Measurements from ENCODE around the gene WFDC12.

Gene WFDC12

GRCh38 chr20:45094201-45094600, 30.1 kb downstream of the WFDC12 start:
- no peak for TF ChIP-seq CTCF (IDR thresholded peaks at IDR 0.05)

GRCh38 chr20:45092898-45093297, 31.4 kb downstream of the WFDC12 start:
- no peak for TF ChIP-seq CTCF (IDR thresholded peaks at IDR 0.05)

GRCh38 chr20:45091366-45091765, 32.9 kb downstream of the WFDC12 start:
- no peak for TF ChIP-seq CTCF (IDR thresholded peaks at IDR 0.05)

- no peak for TF ChIP-seq CTCF (IDR thresholded peaks at IDR 0.05)
Observed at GRCh38 chr20:45090481-45090880, 33.8 kb downstream of the WFDC12 start.

- no peak for TF ChIP-seq CTCF (IDR thresholded peaks at IDR 0.05)
Observed at GRCh38 chr20:45088247-45088646, 36.0 kb downstream of the WFDC12 start.

GRCh38 chr20:45087814-45088213, 36.5 kb downstream of the WFDC12 start:
- no peak for TF ChIP-seq CTCF (IDR thresholded peaks at IDR 0.05)

GRCh38 chr20:45087097-45087790, 37.0 kb downstream of the WFDC12 start:
- no peak for TF ChIP-seq CTCF (IDR thresholded peaks at IDR 0.05)

GRCh38 chr20:45085867-45086266, 38.4 kb downstream of the WFDC12 start:
- TF ChIP-seq CTCF (IDR thresholded peaks at IDR 0.05): no peak
